Measurements from ENCODE around the gene CROCC2.

DNA sequence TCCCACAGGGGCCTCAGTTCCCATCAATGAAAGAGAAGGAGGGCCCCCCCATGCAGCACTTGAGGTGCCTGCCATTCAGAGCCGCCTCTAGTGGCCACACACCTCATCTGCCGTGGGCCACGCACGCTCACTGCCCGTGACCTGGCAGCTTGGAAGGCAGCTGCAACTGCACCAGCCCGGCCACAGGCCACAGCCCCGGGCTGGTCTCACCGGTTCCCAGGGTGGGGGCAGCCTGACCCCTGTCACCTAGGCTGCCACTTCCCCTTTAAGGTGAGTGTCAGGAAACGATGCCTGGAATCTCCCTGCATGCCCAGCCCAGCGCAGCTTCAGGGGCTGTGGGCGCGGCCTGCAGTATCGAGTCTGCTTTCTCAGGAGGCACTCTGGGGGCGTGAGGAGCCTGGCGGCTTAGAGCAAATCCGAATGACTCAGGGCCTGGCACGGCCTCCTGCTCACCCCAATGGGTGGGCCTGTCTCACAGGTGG is 12.7 kb upstream of the CROCC2 start:
- TF ChIP-seq, protein P1, sequence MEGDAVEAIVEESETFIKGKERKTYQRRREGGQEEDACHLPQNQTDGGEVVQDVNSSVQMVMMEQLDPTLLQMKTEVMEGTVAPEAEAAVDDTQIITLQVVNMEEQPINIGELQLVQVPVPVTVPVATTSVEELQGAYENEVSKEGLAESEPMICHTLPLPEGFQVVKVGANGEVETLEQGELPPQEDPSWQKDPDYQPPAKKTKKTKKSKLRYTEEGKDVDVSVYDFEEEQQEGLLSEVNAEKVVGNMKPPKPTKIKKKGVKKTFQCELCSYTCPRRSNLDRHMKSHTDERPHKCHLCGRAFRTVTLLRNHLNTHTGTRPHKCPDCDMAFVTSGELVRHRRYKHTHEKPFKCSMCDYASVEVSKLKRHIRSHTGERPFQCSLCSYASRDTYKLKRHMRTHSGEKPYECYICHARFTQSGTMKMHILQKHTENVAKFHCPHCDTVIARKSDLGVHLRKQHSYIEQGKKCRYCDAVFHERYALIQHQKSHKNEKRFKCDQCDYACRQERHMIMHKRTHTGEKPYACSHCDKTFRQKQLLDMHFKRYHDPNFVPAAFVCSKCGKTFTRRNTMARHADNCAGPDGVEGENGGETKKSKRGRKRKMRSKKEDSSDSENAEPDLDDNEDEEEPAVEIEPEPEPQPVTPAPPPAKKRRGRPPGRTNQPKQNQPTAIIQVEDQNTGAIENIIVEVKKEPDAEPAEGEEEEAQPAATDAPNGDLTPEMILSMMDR (IDR thresholded peaks at IDR 0.05): no peak
- no peak for TF ChIP-seq POLR2A (IDR thresholded peaks at IDR 0.05)

Data from heart left ventricle (tissue), 13 donors.